Loucy (cell line): Measurements from ENCODE around the gene ZRANB1.

Experiments
- H2AFZ ChIP-seq: fragments of 200-600 bp; sonication (generic); 2 replicates; pipeline ENCODE4 v1.6.0; 2016; ENCODE audit warnings: antibody characterized with exemption, mild to moderate bottlenecking, low read length, moderate library complexity
- H3F3A ChIP-seq: fragments of 200-600 bp; 2 replicates; pipeline ENCODE4 v1.6.0; 2016; ENCODE audit warnings: antibody characterized with exemption, low read depth, mild to moderate bottlenecking
- H3K27me3 ChIP-seq: fragments of 200-600 bp; sonication (generic); 2 replicates; pipeline ENCODE4 v1.6.1; 2014; ENCODE audit warnings: low read length, mild to moderate bottlenecking; ENCODE audit not compliant: insufficient read depth, poor library complexity, severe bottlenecking
- H3K36me3 ChIP-seq: fragments of 200-600 bp; sonication (generic); 2 replicates; pipeline ENCODE4 v1.6.1; 2016; ENCODE audit warnings: low read length; ENCODE audit not compliant: insufficient read depth
- H3K4me1 ChIP-seq: fragments of 200-600 bp; sonication (generic); 2 replicates; pipeline ENCODE4 v1.5.1; 2014; ENCODE audit warnings: low read length, mild to moderate bottlenecking; ENCODE audit not compliant: insufficient read depth, poor library complexity, severe bottlenecking
- H3K4me2 ChIP-seq: fragments of 200-600 bp; sonication (generic); 2 replicates; pipeline ENCODE4 v1.6.0; 2014; ENCODE audit warnings: antibody characterized with exemption, low read length, low read depth, mild to moderate bottlenecking; ENCODE audit not compliant: poor library complexity, severe bottlenecking
- H3K4me3 ChIP-seq: fragments of 200-600 bp; sonication (generic); 2 replicates; pipeline ENCODE4 v1.5.1; 2014; ENCODE audit warnings: low read length, mild to moderate bottlenecking, mixed read lengths; ENCODE audit not compliant: poor library complexity, severe bottlenecking
- H3K79me2 ChIP-seq: fragments of 200-600 bp; sonication (generic); 2 replicates; pipeline ENCODE4 v1.6.1; 2014; ENCODE audit warnings: low read length; ENCODE audit not compliant: insufficient read depth
- H3K9ac ChIP-seq: fragments of 200-600 bp; sonication (generic); 2 replicates; pipeline ENCODE4 v1.6.0; 2014; ENCODE audit warnings: mild to moderate bottlenecking, low read depth, low read length, moderate library complexity; ENCODE audit not compliant: poor library complexity, severe bottlenecking
- H3K9me2 ChIP-seq: fragments of 200-600 bp; sonication (generic); replicated peaks from 2 replicates; pipeline ENCODE4 v1.6.1; 2016; ENCODE audit warnings: low read depth, low read length, mixed read lengths
- H3K9me3 ChIP-seq: fragments of 200-600 bp; sonication (generic); 2 replicates; pipeline ENCODE4 v1.6.1; 2014; ENCODE audit warnings: mild to moderate bottlenecking, antibody characterized with exemption, low read length, low read depth; ENCODE audit not compliant: insufficient read depth
- H4K20me1 ChIP-seq: fragments of 200-600 bp; sonication (generic); 2 replicates; pipeline ENCODE4 v1.6.0; 2014; ENCODE audit warnings: antibody characterized with exemption, low read length, mild to moderate bottlenecking; ENCODE audit not compliant: insufficient read depth, poor library complexity, severe bottlenecking
- CTCF ChIP-seq: fragments of 200-600 bp; sonication (generic); conservative IDR thresholded peaks from 2 replicates; pipeline ENCODE4 v1.5.1; 2014; ENCODE audit warnings: mild to moderate bottlenecking, antibody characterized with exemption, low read length
- EZH2phosphoT487 ChIP-seq: fragments of 200-600 bp; IDR thresholded peaks from 2 replicates; pipeline ENCODE4 v1.6.1; 2018; ENCODE audit warnings: antibody characterized with exemption, mild to moderate bottlenecking, moderate library complexity, borderline replicate concordance

The ZRANB1 gene

DNA sequence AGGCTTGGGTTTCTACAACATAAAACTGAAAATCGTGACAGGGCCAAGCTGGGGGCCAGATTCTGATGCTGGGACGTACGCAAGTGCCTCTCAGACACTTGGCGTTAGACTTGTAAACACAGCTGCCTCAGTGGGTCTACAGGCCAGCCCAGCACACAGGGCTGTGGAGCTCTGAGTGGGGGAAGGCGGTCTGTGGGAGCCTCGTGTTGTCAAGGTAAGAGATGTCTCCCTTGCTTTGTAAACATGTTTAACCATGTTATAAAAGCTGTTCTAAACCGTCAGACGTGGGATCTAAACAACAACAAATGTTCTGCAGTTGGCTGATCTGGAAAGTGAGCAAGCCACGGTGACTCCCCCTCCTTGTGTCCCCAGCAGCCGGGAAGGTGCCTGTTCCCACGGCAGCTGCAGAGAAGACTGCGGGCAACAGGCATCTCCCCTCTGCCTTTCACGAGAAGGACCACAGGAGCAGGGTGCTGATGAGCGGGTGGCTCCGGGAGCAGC, 67.8 kb downstream of the ZRANB1 start:
- H4K20me1 ChIP-seq: no peaks in the 10 kb centered on the region
- TF ChIP-seq CTCF (no peak), EZH2phosphoT487 (no peak)

DNA sequence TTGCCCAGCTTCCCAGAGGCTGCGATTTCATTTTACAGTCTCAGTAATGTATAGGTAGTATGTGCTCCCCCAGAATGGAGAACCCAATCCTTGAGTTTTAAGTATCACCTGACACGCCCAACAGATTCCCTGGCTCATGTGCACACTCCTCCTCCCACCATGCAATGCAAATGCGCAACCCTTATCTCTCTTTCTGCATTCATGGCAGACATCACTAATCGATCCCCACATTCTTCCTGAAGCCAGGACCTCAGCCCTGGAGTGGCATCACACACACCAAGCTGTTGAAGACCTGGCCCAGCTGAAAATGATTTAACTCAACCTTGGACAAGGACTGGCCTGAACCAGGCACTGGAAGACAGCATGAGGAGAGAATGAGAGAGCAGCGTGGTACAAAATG, 68.4 kb downstream of the ZRANB1 start:
- Histone ChIP-seq H4K20me1 (no peaks in the 10 kb centered on the region), H3K9ac (no peak overlapping the region), H3K79me2 (no peaks in the 10 kb centered on the region), H3K4me3 (no peak overlapping the region), H3K9me2 (no peaks in the 10 kb centered on the region), H2AFZ (no peak overlapping the region), H3K36me3 (no peaks in the 10 kb centered on the region), H3F3A (no peaks in the 10 kb centered on the region), H3K4me1 (no peaks in the 10 kb centered on the region), H3K9me3 (no peaks in the 10 kb centered on the region), H3K27me3 (no peaks in the 10 kb centered on the region), H3K4me2 (no peak overlapping the region)
- TF ChIP-seq EZH2phosphoT487: no peak
- no peak for TF ChIP-seq CTCF

More for the DNA sequence above, 67.8 kb downstream of the ZRANB1 start:
- no peak overlapping the region for H3K4me3 ChIP-seq
- H3K9me3 ChIP-seq: no peaks in the 10 kb centered on the region
- no peaks in the 10 kb centered on the region for H3K9me2 ChIP-seq
- no peak overlapping the region for H3K9ac ChIP-seq
- no peaks in the 10 kb centered on the region for H3K27me3 ChIP-seq
- no peaks in the 10 kb centered on the region for H3F3A ChIP-seq
- no peak overlapping the region for H2AFZ ChIP-seq
- H3K36me3 ChIP-seq: no peaks in the 10 kb centered on the region
- H3K4me1 ChIP-seq: no peaks in the 10 kb centered on the region
- no peak overlapping the region for H3K4me2 ChIP-seq
- H3K79me2 ChIP-seq: no peaks in the 10 kb centered on the region

- H3F3A ChIP-seq: no peaks in the 10 kb centered on the region
- TF ChIP-seq EZH2phosphoT487 (no peak), CTCF (no peak)
- no peaks in the 10 kb centered on the region for H3K4me1 ChIP-seq
- H4K20me1 ChIP-seq: no peaks in the 10 kb centered on the region
- no peak overlapping the region for H2AFZ ChIP-seq
- H3K9me3 ChIP-seq: no peaks in the 10 kb centered on the region
- H3K27me3 ChIP-seq: no peaks in the 10 kb centered on the region
- H3K9ac ChIP-seq: no peak overlapping the region
- H3K9me2 ChIP-seq: no peaks in the 10 kb centered on the region
- no peaks in the 10 kb centered on the region for H3K36me3 ChIP-seq
- no peak overlapping the region for H3K4me3 ChIP-seq
- H3K4me2 ChIP-seq: no peak overlapping the region
- H3K79me2 ChIP-seq: no peaks in the 10 kb centered on the region
Observed at GRCh38 chr10:125011171-125011925, 69.4 kb downstream of the ZRANB1 start.
